B cell (primary cell): Measurements from ENCODE around the gene DCAF15. TPM values are rescaled to one million over a fixed set of nuclear protein-coding genes. Genes with fewer than 3 reads are reported as not detected.
A peak's percentile ranks its signal among the peaks of the same experiment; 100 is the strongest.

Experiments used
- ATAC-seq: fragments of 200-7000 bp; cut with Tn5 transposase; one replicate; pipeline ENCODE4 v1.10.0; 2021; ENCODE audit warnings: low read depth, mild to moderate bottlenecking, moderate number of reproducible peaks, moderate library complexity
- CTCF ChIA-PET: fragments of 350-600 bp; sonication (Branson Sonifier 250); formaldehyde crosslinking; loops from one replicate; lab custom pipeline; 2021; ENCODE audit warnings: antibody characterized with exemption, inconsistent platforms; lab: Charles Lee
- POLR2A ChIA-PET: fragments of 350-600 bp; sonication (Branson Sonifier 250); formaldehyde crosslinking; loops from one replicate; lab custom pipeline; 2021; ENCODE audit warnings: antibody characterized with exemption; lab: Charles Lee
- DNase-seq: peaks from one replicate; pipeline ENCODE4 v3.0.0; 2013
- H2AFZ ChIP-seq: 2 replicates; pipeline ENCODE4 v1.6.1; 2012; ENCODE audit warnings: mild to moderate bottlenecking, low read depth, low read length; ENCODE audit not compliant: insufficient read depth, poor library complexity, severe bottlenecking
- H3K27ac ChIP-seq, 2 donors: 1 replicate in 1 of 2; 2 replicates in 1 of 2; pipeline ENCODE4 v1.5.1; 2012 to 2013; ENCODE audit warnings: low read length in 2 of 2, mild to moderate bottlenecking in 2 of 2, moderate library complexity in 1 of 2
- H3K27me3 ChIP-seq, 4 experiments: fragments of 200-600 bp in 1 of 4; sonication (generic) in 1 of 4; replicated peaks in 1 of 4; 1 replicate in 2 of 4; 2 replicates in 2 of 4; pipeline versions ENCODE4 v1.6.1 to v1.7.0; 2013 to 2016; ENCODE audit warnings: low read length in 3 of 4, mild to moderate bottlenecking in 2 of 4, mixed read lengths in 1 of 4, moderate library complexity in 1 of 4; ENCODE audit not compliant: insufficient read depth in 4 of 4, control insufficient read depth in 3 of 4; ENCODE audit errors: control extremely low read depth in 1 of 4
- H3K36me3 ChIP-seq, 2 experiments: replicated peaks in 1 of 2; 1 replicate in 1 of 2; 2 replicates in 1 of 2; pipeline versions ENCODE4 v1.6.1 to v1.7.1; 2013; ENCODE audit warnings: low read length in 1 of 2; ENCODE audit not compliant: insufficient read depth in 2 of 2, control insufficient read depth in 1 of 2; ENCODE audit errors: control extremely low read depth in 1 of 2, extremely low read depth in 1 of 2
- H3K4me1 ChIP-seq, 2 donors: fragments of 200-600 bp in 1 of 2; sonication (generic) in 1 of 2; 1 replicate in 1 of 2; 2 replicates in 1 of 2; pipeline versions ENCODE4 v1.5.1 to v1.6.1; 2013 to 2017; ENCODE audit warnings: low read length in 2 of 2; ENCODE audit not compliant: control insufficient read depth in 2 of 2, insufficient read depth in 2 of 2
- H3K4me2 ChIP-seq: replicated peaks from 2 replicates; pipeline ENCODE3; 2012; ENCODE audit warnings: mild to moderate bottlenecking, low read depth, low read length; ENCODE audit not compliant: poor library complexity, severe bottlenecking
- H3K4me3 ChIP-seq, 5 experiments: fragments of 200-600 bp in 1 of 5; sonication (generic) in 1 of 5; 1 replicate in 3 of 5; 2 replicates in 2 of 5; pipeline versions ENCODE4 v1.5.1 to v1.7.0; 2011 to 2016; ENCODE audit warnings: low read length in 4 of 5, mild to moderate bottlenecking in 4 of 5, low read depth in 2 of 5, control low read depth in 1 of 5, moderate library complexity in 1 of 5; ENCODE audit not compliant: insufficient read depth in 1 of 5; ENCODE audit errors: control extremely low read depth in 1 of 5, extremely low read depth in 1 of 5
- H3K79me2 ChIP-seq: fragments of 200-600 bp; sonication (generic); one replicate; pipeline ENCODE4 v1.6.0; 2016; ENCODE audit warnings: low read length; ENCODE audit not compliant: control insufficient read depth, insufficient read depth
- H3K9ac ChIP-seq: fragments of 200-600 bp; sonication (generic); 2 replicates; pipeline ENCODE4 v1.6.1; 2017; ENCODE audit warnings: mild to moderate bottlenecking, low read length, moderate library complexity
- H3K9me3 ChIP-seq, 3 donors: one replicate each; pipeline versions ENCODE4 v1.6.1 to v1.7.1; 2013; ENCODE audit warnings: low read length in 2 of 3; ENCODE audit not compliant: control insufficient read depth in 2 of 3, insufficient read depth in 1 of 3; ENCODE audit errors: control extremely low read depth in 1 of 3
- H4K20me1 ChIP-seq: 2 replicates; pipeline ENCODE4 v1.6.0; 2012; ENCODE audit warnings: mild to moderate bottlenecking, low read length; ENCODE audit not compliant: insufficient read depth, control insufficient read depth, poor library complexity, severe bottlenecking
- H3K27ac Mint-ChIP-seq: one replicate; pipeline ENCODE4 v1.8.0; 2021; ENCODE audit warnings: mixed read lengths
- H3K27me3 Mint-ChIP-seq: one replicate; pipeline ENCODE4 v1.8.0; 2021; ENCODE audit warnings: mixed read lengths
- H3K4me1 Mint-ChIP-seq: one replicate; pipeline ENCODE4 v1.8.0; 2021; ENCODE audit warnings: mixed read lengths
- H3K4me3 Mint-ChIP-seq: one replicate; pipeline ENCODE4 v1.8.0; 2021; ENCODE audit warnings: mixed read lengths
- H3K9me3 Mint-ChIP-seq: one replicate; pipeline ENCODE4 v1.8.0; 2022; ENCODE audit warnings: mixed read lengths; ENCODE audit not compliant: insufficient read depth
- CTCF ChIP-seq: fragments of 200-600 bp; IDR thresholded peaks from one replicate; pipeline ENCODE4 v1.8.0; 2022; ENCODE audit warnings: antibody characterized with exemption, mild to moderate bottlenecking
- EZH2 ChIP-seq: IDR thresholded peaks from 2 replicates; pipeline ENCODE4 v1.6.1; 2012; ENCODE audit warnings: borderline replicate concordance, low read depth, mild to moderate bottlenecking, moderate library complexity, low read length; ENCODE audit not compliant: insufficient read depth, poor library complexity, severe bottlenecking
- WGBS: methylation state at CpG from one replicate; pipeline ENCODE4 v1.1.5; 2013; ENCODE audit warnings: missing lambda C conversion rate; ENCODE audit not compliant: insufficient coverage; 5-methylcytosine and 5-hydroxymethylcytosine counted together
- intact Hi-C: fragments of 100-400 bp; cut with micrococcal nuclease; formaldehyde crosslinking; loops from one replicate; pipeline ENCODE4 v1.10.0; 2022
- polyA plus RNA-seq: library from polyadenylated mRNA; depleted of rRNA; stranded (reverse); fragments of >200 nt; gene quantifications from 2 replicates; pipeline ENCODE4 v1.2.3, GENCODE V29; 2012
- total RNA-seq, 2 donors: library from RNA; stranded (reverse); fragments of 120-200 nt in 1 of 2; gene quantifications; 1 replicate in 1 of 2; 2 replicates in 1 of 2; pipeline versions ENCODE4 v1.2.3 to v1.2.4, GENCODE V29; 2013 to 2022

Gene DCAF15
- total and polyA plus RNA-seq, 2 donors (not counting 1 experiment from before 2014, with no cell fraction given) = 116 to 157 TPM

DNA sequence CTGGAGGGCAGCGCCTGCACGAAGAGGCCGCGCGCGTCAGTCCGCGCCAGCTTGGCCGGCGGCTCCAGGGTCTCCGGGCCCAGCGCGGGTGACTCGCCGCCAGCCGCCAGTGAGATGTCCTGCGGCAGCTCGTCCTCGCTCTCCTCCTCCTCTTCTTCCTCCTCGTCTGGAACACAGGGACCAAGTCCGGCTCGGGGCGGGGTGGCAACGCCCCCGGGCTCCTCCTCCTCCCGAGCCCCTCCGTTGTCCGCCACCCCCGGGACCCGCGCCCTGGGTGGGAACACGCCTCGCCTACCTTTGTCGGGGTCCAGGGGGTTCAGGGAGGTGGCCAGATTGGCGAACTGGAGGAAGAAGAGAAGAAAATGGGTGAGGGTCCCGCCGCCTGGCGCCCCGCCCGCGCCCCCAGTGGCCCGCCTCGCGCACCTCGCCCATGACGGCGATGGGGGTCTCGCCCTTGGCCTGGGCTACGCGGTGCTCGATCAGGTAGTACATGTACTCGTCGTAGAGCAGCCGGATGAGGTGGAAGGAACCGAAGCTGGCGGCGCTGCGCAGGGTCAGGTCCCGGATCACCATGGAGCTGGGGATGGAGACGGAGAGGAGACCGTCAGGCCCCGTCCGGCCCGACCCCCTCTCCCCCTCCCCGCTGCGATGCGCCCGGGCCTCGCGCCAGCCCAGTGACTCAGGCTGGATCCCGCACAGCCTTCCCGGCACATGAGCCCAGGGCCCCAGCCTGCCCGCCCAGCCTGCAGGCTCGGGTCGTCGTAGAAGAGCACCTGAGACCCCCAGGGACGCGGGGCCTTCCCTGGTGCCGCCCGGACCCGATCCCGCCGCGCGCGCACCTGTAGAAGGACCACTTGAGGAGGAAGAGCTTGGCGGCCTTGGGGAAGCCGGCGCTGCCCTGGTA is 10.6 kb downstream of the DCAF15 start:
- no peak overlapping the region for H3K4me2 ChIP-seq
- H3K4me1 ChIP-seq = no peaks in the 10 kb centered on the region
- H3K9ac ChIP-seq = no peak overlapping the region
- peaks cover 0 to 54% of the 10 kb centered on the region in 2 experiments for H3K36me3 ChIP-seq
- H2AFZ ChIP-seq = no peak overlapping the region
- ATAC-seq (no peak), DNase-seq (peak; percentile 19)
- 97% methylated on average over 79 of the region's 89 CpGs for WGBS
- H3K27me3 ChIP-seq = no peaks in the 10 kb centered on the region
- Mint-ChIP-seq H3K27ac (no peak overlapping the region), H3K4me1 (no peaks in the 10 kb centered on the region), H3K9me3 (no peaks in the 10 kb centered on the region), H3K4me3 (no peak overlapping the region), H3K27me3 (no peaks in the 10 kb centered on the region)
- peaks cover 14% of the 10 kb centered on the region for H4K20me1 ChIP-seq
- H3K79me2 ChIP-seq = no peaks in the 10 kb centered on the region
- peaks cover 0 to 3% (median 0%) of the 10 kb centered on the region in 3 donors for H3K9me3 ChIP-seq
- ChIA-PET POLR2A (interaction anchor here (0.6 kb wide), 1 partner anchor 1393 kb away, joined by 3 read pairs; no protein-coding TSS in a partner anchor), CTCF (interaction anchor here (0.9 to 1.1 kb wide), 2 partner anchors 69 to 82 kb away, joined by 3 to 4 read pairs; partner anchors contain the start of gene IL27RA)
- H3K27ac ChIP-seq = no peak overlapping the region
- intact Hi-C loops = no loop called here
- H3K4me3 ChIP-seq = no peak overlapping the region
- TF ChIP-seq EZH2 (no peak), CTCF (no peak)

DNA sequence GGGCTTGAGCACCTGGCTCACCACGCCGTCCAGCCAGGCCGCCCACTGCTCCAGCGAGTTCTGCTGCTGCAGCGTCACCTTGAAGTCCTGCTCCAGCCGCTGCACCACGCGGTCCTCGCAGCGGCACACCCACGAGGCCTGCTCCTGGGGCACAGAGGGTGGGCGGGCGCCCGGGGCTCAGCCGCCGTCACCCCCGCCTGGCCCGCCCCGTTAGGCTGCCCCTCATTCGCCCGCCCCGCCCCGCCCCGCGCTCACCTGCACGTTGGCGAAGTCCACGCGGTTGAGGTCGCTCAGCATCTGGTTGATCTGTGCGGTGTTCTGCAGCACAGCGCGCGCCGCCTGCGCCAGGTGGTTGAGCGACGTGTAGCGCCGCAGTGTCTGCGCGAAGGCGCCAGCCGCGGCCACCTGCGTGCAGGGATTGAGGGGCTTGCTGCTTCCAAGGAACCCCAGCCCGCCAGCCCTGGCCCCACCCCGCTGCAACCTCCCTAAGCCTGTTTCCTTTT is 11.3 kb downstream of the DCAF15 start:
- Histone ChIP-seq H2AFZ (no peak overlapping the region), H3K79me2 (no peaks in the 10 kb centered on the region), H3K4me2 (no peak overlapping the region), H3K27me3 (no peaks in the 10 kb centered on the region), H3K4me3 (no peak overlapping the region), H3K36me3 (peaks cover 0 to 54% of the 10 kb centered on the region in 2 experiments), H3K9ac (no peak overlapping the region), H3K9me3 (peaks cover 0 to 3% (median 0%) of the 10 kb centered on the region in 3 donors), H3K27ac (no peak overlapping the region), H4K20me1 (peaks cover 7% of the 10 kb centered on the region), H3K4me1 (no peaks in the 10 kb centered on the region)
- DNase-seq (no peak), ATAC-seq (no peak)
- intact Hi-C loops = no loop called here
- Mint-ChIP-seq H3K4me1 (no peaks in the 10 kb centered on the region), H3K27me3 (no peaks in the 10 kb centered on the region), H3K9me3 (no peaks in the 10 kb centered on the region), H3K27ac (no peak overlapping the region), H3K4me3 (no peak overlapping the region)
- ChIA-PET CTCF (no interaction called here), POLR2A (no interaction called here)
- 96% methylated on average over 47 of the region's 48 CpGs for WGBS
- TF ChIP-seq EZH2 (no peak), CTCF (no peak)
